BE2C (cell line): ENCODE measurements around the gene PREX1.

Source experiments
- DNase-seq: peaks from one replicate; pipeline ENCODE4 v3.0.0-alpha.2; 2020
- H3K27me3 ChIP-seq: fragments of 250-450 bp; sonication (Bioruptor Pico); 2 replicates; pipeline ENCODE4 v1.5.1; 2020; ENCODE audit warnings: mild to moderate bottlenecking
- H3K36me3 ChIP-seq: fragments of 250-450 bp; sonication (Bioruptor Pico); 2 replicates; pipeline ENCODE4 v1.5.1; 2020; ENCODE audit warnings: mild to moderate bottlenecking
- H3K4me1 ChIP-seq: fragments of 250-450 bp; sonication (Bioruptor Pico); 2 replicates; pipeline ENCODE4 v1.5.1; 2020
- H3K4me3 ChIP-seq: 2 replicates; pipeline ENCODE4 v1.5.1; 2011; ENCODE audit warnings: low read depth, low read length
- H3K9me3 ChIP-seq: fragments of 250-450 bp; sonication (Bioruptor Pico); 2 replicates; pipeline ENCODE4 v1.5.1; 2020
- CTCF ChIP-seq: IDR thresholded peaks from 2 replicates; pipeline ENCODE4 v1.5.1; 2012; ENCODE audit warnings: mild to moderate bottlenecking, low read depth, low read length

Gene PREX1

GRCh38 chr20:48820649-48820973 is 7.2 kb downstream of the PREX1 start:
- no peaks in the 10 kb centered on the region for H3K36me3 ChIP-seq
- no peaks in the 10 kb centered on the region for H3K4me1 ChIP-seq
- no peaks in the 10 kb centered on the region for H3K9me3 ChIP-seq
- H3K27me3 ChIP-seq: no peaks in the 10 kb centered on the region
- no peak for DNase-seq
- no peak overlapping the region for H3K4me3 ChIP-seq
- no peak for TF ChIP-seq CTCF

GRCh38 chr20:48819821-48820648 is 7.8 kb downstream of the PREX1 start:
- Histone ChIP-seq H3K9me3 (no peaks in the 10 kb centered on the region), H3K27me3 (no peaks in the 10 kb centered on the region), H3K36me3 (no peaks in the 10 kb centered on the region), H3K4me3 (no peak overlapping the region), H3K4me1 (no peaks in the 10 kb centered on the region)
- no peak for TF ChIP-seq CTCF
- DNase-seq: no peak

- H3K4me1 ChIP-seq: no peaks in the 10 kb centered on the region
Measured at GRCh38 chr20:48819089-48819488, 8.7 kb downstream of the PREX1 start.

GRCh38 chr20:48818481-48818987 is 9.3 kb downstream of the PREX1 start:
- H3K4me3 ChIP-seq: no peak overlapping the region
- H3K4me1 ChIP-seq: no peaks in the 10 kb centered on the region
- DNase-seq: no peak

More at GRCh38 chr20:48819089-48819488, 8.7 kb downstream of the PREX1 start:
- Histone ChIP-seq H3K27me3 (no peaks in the 10 kb centered on the region), H3K36me3 (no peaks in the 10 kb centered on the region), H3K9me3 (no peaks in the 10 kb centered on the region), H3K4me3 (no peak overlapping the region)
- no peak for DNase-seq
- no peak for TF ChIP-seq CTCF

GRCh38 chr20:48818031-48818370 is 9.8 kb downstream of the PREX1 start:
- no peaks in the 10 kb centered on the region for H3K4me1 ChIP-seq
- no peaks in the 10 kb centered on the region for H3K9me3 ChIP-seq
- H3K36me3 ChIP-seq: no peaks in the 10 kb centered on the region
- no peaks in the 10 kb centered on the region for H3K27me3 ChIP-seq
- TF ChIP-seq CTCF: no peak
- H3K4me3 ChIP-seq: no peak overlapping the region
- no peak for DNase-seq

More at GRCh38 chr20:48818481-48818987, 9.3 kb downstream of the PREX1 start:
- TF ChIP-seq CTCF: no peak
- Histone ChIP-seq H3K27me3 (no peaks in the 10 kb centered on the region), H3K36me3 (no peaks in the 10 kb centered on the region), H3K9me3 (no peaks in the 10 kb centered on the region)

- no peaks in the 10 kb centered on the region for H3K36me3 ChIP-seq
- H3K4me1 ChIP-seq: no peaks in the 10 kb centered on the region
- no peak for TF ChIP-seq CTCF
- H3K4me3 ChIP-seq: no peak overlapping the region
- no peak for DNase-seq
- no peaks in the 10 kb centered on the region for H3K27me3 ChIP-seq
- H3K9me3 ChIP-seq: no peaks in the 10 kb centered on the region
Measured at GRCh38 chr20:48817367-48818030, 10.3 kb downstream of the PREX1 start.
